HG02571 (cell line): ENCODE data around the gene ACOT7.

Experiments used
- ATAC-seq: cut with Tn5 transposase; IDR thresholded peaks from one replicate; pipeline ENCODE4 v1.9.1; 2021; ENCODE audit warnings: mild to moderate bottlenecking, moderate library complexity; ENCODE audit not compliant: unreplicated experiment

ACOT7 gene

DNA sequence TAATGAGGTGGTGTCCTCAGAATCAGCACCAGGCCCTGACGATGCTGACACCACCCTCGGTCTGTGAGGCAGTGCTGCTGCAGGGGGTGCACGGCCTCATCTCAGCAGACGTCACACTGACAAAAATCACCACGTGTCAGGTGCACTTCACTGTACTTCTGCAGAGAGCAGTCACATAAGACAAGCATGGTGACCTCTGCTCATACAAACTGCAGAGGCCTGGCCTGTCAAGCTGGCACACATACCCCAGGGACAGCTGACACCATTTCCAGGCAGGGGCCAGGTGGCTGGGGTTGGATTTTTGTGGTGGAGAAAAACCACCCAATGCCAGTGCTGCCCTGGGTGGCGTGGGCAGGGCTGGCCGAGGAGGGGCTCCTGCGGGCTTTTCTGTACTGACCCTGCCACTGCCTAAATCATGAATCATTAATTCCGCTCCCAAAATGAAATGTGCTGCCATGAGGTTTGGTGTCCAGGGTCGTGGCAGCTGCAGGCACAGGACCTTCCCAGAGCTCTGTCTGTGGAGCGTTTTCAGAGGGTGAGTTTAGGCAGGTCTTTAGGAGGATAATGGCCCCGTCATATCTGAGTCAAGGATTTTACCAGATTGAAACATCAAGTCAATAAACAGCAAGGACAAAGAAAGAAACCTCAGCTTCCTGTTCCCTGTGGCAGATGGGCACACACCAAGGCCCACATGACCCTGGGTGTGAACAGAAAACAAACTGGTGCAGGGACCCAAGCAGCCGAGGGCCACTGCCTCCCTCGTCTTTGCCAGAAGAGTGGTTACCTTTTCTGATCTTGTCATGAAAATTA lies 99.3 kb downstream of the ACOT7 start:
- no peak for ATAC-seq

DNA sequence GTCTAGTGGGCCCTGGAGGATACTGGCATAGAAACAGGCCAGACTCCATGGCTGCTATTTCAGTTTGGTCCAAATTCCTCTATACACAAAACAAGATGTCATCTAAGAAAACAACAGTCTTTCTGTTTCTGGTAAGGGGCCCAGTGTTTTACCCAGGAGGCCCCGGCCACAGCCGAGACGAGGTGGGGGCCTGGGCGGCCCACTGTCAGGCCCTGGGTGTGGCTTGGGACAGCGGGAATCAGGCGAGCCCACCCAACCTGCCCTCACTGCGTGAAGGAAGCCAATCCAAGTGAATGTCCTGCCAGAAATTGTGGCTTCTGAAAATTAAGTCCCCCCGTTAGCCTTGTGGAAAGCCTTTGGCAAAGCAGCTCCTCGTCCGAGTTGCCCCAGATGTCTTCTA lies 101.5 kb downstream of the ACOT7 start:
- ATAC-seq = no peak

DNA sequence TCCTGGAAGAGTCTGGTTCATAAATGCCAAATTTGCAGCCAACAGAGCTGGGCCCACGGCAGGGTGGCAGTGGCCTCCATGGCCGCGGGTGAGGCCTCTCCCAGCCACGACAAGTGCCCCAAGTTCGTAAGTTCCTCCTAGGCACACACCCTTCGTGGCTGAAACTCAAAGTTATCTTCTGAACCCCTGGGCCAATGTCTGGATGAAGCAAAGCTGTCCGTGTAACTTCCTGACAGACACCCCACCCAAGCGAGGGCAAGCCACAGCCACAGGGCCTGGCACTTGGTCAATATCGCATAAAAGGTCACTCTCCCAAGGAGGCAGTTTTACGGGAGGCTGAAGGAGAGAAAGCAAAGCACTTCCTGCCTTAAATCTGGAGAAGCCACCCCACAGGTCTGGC lies 104.9 kb downstream of the ACOT7 start:
- ATAC-seq = no peak

DNA sequence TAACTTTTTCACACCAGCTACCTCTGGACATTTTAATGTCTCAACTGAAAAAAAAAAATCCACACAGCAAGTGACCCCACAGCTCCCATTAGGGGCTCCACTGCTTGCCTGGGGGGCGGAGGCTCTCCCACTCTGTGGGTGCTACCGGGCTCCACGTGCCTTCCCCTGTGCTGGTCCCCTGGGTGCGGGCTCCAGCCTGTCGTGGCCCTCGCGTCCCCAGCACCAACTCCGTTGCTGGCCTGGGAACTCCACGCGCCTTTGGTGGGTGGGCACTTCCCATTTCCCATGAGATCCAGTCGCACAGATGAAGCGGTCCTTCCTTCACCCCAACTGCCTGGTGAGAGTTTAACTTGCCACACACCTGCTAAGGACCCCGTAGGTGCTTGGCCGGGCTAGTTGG lies 105.5 kb downstream of the ACOT7 start:
- ATAC-seq = no peak

DNA sequence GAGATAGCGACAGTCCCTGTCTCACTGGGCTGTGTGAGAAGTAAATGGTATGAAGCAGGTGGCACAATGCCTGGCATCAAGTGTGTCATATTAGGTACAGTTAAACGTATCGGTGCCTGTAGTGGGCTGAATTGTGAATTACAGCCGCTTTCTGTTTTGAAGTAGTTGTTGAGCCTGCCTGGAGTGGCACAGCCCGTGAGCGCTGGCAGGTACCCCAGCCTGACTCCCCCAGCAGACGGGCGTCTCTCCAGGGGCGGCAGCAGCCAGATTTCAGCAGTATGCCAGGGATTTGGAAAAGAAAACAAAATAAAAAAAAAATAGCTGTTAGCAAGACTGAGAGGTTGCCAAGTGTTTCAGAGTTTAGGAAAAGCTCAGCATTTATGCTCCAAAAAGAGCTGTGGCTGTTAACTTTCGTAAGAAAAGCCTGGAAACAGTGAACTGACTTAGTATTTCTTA lies 106.1 kb downstream of the ACOT7 start:
- ATAC-seq = no peak

DNA sequence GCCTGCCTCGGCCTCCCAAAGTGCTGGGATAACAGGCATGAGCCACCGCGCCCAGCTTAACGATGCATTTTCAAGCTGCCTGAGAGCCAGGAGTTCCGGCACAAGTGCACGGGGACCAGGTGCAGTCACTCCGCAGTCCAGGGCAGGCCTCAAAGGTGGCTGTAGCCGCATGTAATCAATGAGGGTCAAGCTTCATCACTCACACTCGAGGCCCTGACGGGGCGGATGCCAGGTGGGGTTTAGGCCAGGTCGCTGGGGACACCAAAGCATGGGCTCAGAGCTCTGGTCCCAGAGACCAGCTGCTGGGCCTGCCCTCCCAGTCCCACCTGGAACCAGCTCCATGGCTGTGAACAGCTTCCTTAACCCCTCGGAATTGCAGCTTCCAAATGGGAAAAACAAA lies 106.5 kb downstream of the ACOT7 start:
- no peak for ATAC-seq

DNA sequence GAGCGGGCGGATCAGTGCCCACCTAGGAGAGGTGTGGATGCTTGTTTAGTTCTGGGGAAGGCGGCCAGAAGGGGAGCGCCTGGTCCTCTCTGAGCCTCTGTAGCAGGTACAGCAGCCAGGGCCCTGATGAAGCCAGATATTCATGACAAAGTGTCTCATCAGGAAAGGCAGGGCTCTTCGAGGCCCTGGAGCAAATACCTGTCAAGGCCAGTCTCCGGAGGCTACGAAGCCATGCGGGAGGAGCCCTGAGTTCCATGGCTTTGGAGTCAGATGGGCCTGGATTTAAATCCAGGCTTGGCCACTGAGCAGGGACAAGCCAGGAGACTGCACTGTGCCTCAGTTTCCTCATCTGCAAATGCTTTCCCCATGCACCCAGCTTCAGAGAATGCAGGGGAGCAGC lies 107.3 kb downstream of the ACOT7 start:
- ATAC-seq = no peak

DNA sequence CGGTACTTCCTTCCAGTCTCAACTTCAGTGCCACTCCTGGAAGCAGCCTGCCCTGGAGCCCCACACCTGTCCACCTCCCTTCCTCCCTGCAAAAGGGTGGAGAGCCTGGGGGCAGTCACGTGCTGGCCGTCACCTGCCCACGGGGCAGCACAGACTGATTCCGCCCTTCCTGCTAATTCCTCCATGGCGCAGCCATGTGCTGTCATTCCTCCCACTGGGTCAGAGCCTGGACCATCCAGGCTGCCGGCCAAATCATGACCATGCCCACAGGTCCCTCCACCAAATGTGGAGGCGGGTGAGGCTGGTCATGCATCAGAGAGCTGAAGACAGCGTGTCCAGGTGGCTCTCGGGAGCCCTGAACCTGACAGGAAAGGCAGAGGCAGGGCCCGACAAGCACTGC lies 108.2 kb downstream of the ACOT7 start:
- ATAC-seq = no peak

DNA sequence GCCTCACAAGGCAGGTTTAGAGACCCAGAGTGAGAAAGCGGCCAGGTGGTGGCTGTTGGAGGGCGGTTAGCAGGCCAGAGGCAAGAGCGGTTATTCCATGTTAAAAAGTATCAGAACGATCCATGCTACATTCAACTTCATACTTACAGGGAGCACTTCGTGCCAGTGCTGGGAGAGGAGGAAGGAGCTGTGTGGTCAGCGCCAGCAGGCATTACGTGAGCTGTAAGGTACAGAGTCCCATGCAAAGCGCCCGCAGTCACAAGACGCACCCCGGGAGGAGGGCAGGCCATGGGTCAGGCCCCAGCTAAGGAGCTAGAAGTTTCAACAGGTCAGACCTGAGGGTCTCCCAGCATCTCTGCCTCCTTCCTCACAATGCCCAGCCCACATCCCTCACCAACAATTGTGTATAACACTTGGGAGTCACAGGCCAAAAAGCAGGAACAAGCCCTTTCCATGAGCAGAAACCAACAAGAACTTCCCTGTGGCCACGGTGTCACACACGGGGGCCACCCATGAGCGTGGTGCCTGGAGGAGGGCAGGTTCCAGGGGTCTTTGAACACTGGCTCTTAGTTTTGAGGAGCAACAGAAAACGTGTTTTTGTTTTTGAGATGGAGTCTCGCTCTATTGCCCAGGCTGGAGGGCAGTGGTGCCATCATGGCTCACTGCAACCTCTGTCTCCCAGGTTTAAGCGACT lies 110.8 kb downstream of the ACOT7 start:
- no peak for ATAC-seq

DNA sequence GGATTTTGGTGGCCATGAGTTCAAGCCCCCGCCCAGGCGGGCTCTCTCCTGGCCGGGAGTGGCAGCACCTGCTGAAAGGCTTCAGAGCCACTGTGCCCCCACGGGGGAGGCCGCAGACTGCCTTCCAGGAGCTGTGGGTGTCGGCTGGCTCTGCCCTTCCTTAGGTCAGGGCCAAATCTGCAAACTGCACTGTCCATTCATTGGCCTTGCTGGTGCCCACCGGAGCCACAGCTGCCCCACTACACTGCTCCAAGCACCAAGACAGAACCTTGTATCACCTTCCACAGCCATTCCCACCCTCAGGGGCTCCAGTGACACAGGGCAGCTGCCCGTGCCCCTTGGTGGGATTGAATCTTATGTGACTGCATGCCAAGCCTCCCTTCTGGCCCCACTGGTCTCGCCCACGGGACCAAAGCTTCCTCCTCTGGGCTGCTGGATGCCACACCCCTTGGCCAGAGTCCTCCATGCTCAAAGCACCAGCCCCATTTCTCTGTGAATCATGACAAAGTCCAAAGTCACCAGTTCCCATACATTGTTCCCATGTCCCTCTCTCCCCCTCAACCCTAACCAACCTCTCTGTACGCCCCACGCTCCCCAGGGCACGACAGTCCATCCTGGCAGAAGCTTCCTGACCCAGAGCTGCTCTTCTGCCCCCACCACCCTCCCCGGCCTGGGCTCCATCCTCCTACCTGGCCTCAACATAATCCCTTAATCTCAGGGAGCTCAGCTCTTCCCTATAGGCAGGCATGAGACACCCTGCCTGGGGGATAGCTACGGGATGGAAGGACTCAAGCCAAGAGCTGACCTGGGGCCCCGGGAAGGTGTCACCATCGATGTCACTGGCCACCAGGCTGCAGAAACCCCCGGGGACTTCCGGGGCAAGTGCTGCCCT lies 111.8 kb downstream of the ACOT7 start:
- ATAC-seq = no peak

DNA sequence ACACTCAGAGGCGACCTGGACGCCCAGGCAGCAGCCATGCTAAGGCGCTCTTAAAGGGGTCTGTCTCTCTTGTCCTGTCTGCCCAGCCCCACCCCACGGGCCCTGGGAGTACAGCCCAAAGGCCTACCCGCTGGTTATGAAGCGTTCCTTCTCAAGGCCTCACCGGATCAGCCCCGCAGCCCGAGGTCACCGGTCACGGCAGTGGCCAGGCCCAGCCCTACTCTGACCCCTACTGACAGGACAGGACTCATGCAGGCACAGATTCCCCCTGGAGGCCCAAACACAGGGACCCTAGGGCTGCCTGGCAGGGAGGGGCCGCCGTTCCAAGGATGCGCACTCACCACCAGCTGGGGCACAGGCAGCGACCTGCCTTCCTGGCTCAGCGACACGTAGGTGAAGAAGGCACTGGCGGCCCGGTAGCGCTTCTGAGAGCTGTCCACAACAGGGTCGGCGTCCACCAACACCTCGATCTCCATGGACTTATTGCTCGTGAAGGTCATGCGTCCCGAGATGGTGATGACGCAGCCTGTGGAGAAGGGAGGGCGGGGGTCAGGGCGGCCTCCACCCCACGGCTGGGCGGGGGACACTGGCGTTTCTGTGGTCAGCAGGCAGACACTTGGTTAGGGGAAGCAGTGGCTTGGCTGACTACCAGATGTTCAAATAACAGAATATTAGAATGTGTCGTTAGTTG lies 112.7 kb downstream of the ACOT7 start:
- no peak for ATAC-seq

DNA sequence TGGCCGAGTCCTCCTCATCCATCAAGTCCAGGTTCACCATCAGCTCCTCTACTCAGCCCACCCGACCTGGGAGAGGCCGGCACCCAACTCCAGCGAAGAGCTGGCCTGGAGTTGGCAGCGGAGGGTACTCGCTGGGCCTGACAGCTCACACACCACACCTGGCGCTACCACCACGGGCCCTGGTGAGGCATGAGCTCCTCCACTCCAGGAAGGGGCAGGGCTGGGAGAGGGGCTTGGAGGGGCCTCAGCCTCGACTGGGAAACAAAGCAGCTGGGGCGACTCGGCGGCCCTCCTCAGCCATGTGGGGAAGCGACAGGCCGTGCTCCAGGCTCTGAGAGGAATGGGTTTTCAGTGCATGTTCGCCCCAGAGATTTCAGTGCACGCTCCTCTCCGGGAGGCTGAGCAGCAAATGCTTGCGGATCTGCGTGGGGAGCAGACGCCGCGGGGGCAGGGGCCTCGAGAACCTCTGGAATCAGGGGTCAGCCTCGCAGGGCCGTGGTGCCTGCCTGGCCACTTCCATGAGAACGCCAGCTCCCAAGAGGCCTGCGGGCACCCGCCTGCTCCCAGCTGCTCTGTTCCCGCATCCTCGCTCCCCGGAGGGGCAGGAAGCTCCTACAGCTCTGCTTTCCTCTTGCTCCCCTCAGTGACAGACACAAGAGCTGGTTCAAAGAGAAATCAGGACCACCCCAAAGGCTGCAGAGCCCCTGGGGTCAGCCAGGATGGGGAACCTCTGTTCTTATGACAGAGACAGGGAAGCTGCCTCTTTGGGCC lies 113.8 kb downstream of the ACOT7 start:
- ATAC-seq = no peak

DNA sequence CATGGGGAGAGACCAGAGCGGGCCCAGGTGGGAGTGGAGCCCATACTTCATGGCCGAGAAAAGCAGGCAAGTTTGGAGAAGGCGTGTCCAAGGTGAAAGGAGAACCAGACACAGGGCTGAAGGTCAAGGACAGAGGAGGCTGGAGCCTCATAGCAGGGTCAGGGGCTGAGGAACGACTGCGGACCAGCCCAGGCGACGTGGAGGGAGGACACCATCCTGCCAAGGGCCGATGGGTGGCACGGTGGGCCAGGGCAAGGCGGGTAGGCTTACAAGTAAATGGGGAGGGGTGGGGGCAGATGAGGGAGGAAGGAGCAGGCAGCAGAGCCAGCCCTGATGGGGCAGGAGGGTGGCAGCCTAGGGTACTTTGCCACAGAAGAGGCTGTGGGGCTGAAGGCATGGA lies 114.5 kb downstream of the ACOT7 start:
- no peak for ATAC-seq

DNA sequence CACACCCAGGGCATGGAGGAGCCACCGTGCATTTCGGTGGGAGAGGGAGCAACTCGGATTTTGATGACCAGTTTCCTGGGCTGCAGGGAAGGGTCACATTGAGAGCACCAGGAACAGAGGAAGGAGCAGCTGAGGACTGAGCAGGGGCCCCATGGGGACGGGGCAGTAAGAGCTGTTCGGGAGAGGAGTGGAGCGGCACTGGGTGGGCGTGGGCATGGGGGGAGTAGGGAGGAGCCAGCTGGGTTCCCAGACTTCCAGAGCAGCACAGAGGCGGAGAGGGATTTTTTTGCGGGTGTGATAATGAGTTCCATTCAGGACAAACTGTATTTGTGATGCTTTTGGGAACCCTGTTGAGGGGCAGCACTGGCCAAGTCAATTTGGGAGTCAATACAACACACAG lies 115.3 kb downstream of the ACOT7 start:
- ATAC-seq = no peak

DNA sequence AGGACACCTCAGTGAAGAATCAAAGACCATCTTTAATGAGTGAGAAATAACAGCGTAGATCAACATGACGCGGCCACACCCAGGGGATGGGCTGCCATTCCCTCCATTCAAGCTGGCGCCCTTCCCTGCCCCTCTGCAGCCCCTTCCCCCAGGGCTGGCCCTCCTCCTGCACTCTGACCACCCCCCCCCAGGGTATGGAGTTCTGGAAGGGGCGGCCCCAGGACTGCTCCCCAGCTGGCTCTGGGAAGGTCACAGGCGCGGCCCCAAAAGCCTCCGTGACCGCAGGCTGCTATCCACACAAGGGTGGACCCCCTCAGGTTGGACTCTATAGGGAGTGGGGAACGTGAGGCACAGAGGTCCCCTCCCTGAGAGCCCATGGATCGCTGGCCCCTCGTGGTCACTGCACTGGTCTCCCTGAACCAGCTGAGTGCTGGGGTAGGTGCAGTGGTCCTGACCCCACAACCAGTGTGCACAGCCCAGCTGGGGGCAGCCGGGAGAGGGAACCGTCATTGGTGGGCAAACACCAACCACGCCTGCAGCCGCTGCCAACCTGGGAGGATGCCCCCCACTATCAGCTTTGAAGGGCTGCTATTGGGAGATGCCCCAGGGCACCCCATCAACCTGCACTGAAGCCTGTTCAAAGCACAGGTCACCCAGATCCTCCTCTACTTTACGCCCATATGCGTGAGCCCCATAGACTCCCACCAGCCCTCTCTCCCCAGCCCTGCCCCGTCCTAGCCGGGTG lies 116.6 kb downstream of the ACOT7 start:
- no peak for ATAC-seq

DNA sequence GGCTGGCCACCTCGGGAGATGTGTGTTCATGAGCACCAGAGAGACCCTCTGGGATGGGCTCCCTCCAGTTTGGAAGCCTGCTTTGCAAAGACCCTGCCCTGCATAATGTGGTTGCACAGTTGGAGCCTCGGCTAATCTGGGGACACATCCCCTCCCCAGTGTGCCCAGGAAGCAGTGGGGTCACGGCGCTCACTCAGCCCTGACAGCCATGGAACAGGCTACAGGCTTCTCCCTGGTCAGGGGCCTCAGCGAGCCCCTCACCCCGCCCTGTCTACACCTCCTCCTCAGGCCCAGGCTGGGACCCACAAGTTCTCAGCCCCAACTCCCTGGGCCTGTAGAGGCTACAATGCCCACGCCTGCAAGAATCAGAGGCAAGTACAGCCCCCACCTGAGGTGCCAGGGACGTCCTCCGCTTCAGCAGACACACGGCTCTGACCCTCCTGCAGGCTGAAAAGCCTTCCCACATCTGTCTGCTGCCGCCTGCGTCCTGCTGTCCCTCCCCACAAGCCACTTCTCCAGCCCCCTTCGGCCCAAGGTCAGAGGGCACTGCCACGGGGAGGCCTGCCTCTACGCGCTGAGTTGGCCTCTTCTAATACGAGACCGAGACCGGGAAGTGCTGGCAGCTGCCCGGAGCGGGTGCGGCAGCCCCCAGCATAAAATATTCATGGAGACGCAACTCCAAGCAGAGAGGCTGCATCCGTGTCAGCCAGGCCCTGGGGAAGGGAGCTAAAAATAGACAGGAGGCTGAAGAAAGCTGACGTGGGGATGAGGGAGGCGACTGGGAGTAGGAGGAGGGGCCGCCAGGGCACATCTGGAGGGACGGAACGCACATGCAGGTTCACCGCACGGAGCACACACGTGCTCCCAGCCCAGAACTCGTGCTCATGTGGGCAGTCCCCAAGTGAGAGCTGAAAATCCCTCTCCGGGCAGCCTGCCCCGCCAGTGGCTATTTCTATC lies 117.5 kb downstream of the ACOT7 start:
- ATAC-seq = no peak

DNA sequence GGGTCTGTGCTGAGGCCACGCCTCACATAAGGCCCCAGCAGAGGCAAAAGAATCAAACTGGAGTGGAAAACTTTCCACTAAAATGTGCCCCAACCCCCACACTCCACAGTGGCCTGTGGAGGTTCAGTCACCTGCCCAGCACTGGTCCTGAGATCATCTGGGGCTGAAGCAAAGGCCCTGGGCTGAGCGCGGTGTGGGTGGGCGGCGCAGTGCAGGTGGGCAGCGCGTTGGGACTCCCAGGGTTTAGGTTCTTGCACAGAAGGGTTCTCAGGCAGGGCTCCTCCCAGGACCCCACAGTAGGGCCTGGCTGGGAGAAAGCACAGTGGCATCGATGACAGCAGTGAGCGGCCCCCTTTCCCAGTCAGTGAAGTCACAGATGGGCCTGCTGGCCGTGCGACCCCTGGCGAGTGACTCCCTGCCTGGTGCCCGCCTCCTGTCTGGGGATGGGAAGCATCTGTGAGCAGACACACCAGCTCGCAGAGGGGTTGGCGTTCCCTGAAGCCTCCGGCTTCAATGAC lies 118.9 kb downstream of the ACOT7 start:
- no peak for ATAC-seq

DNA sequence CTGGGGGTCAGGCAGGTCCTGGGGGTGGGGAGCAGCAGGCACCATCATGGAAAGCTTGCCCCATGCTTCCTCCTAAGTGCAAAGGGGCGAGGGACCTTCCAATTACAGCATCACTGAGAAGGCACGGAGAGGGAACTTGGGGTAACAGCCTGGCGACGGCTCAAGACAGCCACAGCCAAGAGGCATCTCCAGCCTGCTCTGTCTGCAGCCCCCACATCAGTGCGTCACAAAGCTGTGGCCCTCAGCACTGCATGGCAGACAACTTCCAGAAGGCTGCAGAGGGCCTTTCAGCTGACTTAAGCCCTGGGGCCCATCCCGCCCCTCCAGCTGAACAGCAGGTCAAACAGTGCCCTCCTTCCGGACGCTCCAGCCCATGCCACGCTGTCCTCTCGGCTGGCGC lies 119.5 kb downstream of the ACOT7 start:
- no peak for ATAC-seq
